Coronary artery (tissue), 2 donors: ENCODE measurements around the gene AGBL1.

Experiments
- DNase-seq: peaks from one replicate; pipeline ENCODE4 v3.0.0-alpha.2; 2017; ENCODE audit warnings: low spot score
- H3K27ac ChIP-seq, 2 donors: fragments of 200-600 bp; sonication (generic); one replicate each; pipeline ENCODE4 v1.5.1; 2016 to 2019
- H3K4me3 ChIP-seq: fragments of 200-600 bp; sonication (generic); 2 replicates; pipeline ENCODE4 v1.5.1; 2016; ENCODE audit warnings: mild to moderate bottlenecking, moderate library complexity
- TF ChIP-seq, protein P1 (sequence below): fragments of 200-600 bp; sonication (generic); IDR thresholded peaks from one replicate; pipeline ENCODE4 v1.5.1; 2019; ENCODE audit warnings: antibody characterized with exemption

Gene AGBL1

GRCh38 chr15:86256628-86257027 is 177.0 kb downstream of the AGBL1 start:
- no peak for DNase-seq
- Histone ChIP-seq H3K27ac (no peak overlapping the region), H3K4me3 (no peak overlapping the region)
- TF ChIP-seq, protein P1, sequence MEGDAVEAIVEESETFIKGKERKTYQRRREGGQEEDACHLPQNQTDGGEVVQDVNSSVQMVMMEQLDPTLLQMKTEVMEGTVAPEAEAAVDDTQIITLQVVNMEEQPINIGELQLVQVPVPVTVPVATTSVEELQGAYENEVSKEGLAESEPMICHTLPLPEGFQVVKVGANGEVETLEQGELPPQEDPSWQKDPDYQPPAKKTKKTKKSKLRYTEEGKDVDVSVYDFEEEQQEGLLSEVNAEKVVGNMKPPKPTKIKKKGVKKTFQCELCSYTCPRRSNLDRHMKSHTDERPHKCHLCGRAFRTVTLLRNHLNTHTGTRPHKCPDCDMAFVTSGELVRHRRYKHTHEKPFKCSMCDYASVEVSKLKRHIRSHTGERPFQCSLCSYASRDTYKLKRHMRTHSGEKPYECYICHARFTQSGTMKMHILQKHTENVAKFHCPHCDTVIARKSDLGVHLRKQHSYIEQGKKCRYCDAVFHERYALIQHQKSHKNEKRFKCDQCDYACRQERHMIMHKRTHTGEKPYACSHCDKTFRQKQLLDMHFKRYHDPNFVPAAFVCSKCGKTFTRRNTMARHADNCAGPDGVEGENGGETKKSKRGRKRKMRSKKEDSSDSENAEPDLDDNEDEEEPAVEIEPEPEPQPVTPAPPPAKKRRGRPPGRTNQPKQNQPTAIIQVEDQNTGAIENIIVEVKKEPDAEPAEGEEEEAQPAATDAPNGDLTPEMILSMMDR: no peak

DNA sequence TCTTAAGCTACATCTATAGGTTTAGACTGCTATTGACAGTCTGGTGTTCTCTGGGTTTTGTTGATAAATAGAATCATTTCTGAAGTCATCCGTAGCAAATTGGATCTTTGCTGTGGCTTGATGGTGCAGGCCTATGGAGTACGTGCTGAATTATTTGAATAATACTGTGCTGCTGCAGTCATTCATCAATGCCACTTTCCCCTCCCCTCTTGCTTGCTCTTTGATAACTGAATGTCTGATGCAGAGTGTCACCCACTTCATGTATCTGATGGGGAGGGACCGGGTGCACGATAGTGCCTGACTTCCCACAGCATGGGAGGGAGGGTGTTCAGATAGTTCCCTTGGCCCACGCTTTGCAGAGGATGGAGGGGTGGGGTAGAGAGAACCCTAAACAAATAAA is 179.9 kb downstream of the AGBL1 start:
- DNase-seq: no peak
- H3K27ac ChIP-seq: no peak overlapping the region
- H3K4me3 ChIP-seq: no peak overlapping the region
- TF ChIP-seq, protein P1: no peak

GRCh38 chr15:86263230-86263629 is 183.6 kb downstream of the AGBL1 start:
- no peak for DNase-seq
- Histone ChIP-seq H3K27ac (no peak overlapping the region), H3K4me3 (no peak overlapping the region)
- TF ChIP-seq, protein P1: no peak

DNA sequence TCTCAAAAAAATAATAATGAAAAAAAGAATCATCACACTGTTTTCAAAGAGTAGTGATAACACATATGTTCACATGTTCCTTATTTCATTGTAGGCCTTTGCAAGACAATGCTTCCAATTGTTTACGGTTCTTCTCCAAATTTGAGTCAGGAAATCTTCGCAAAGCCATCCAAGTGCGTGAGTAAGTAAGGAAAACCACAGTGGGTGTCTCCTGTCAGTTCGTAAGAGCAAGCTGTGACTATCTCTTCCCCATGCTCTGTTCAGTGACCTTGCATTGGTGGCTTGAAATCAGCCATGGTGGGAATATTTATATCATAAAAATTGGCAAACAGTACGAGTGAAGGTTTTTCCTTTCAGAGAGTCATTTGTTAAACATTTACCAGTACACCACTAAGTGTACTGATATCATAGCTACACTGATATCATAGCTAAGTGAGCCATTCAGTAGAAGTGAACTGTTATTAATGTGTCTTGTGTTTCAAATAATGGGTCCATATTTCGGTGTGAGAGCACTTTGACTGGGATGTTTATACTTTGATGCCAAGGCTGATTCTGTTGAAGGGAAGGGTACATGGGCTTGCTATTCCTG is 187.3 kb downstream of the AGBL1 start:
- TF ChIP-seq, protein P1: no peak
- Histone ChIP-seq H3K27ac (no peak overlapping the region), H3K4me3 (no peak overlapping the region)
- DNase-seq: no peak

DNA sequence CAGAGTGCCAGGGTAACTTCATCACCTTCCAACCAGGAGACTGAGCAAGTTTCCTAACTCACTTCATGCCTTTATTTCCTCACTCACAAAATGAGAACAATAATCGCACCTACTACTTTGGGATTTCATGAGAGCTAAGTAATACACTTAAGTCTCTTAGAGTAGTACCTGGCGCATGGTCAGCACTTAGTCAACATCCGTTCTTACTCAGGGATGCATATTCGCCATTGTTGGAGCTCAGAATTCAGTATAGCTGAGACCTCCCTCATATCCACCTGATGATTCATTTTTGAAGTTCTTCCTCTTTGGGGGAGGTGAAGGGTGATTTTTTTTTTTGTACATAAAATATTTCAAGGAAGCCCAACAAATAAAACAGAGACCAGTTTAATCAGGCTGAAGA is 188.2 kb downstream of the AGBL1 start:
- Histone ChIP-seq H3K27ac (no peak overlapping the region), H3K4me3 (no peak overlapping the region)
- DNase-seq: no peak
- TF ChIP-seq, protein P1: no peak

GRCh38 chr15:86268558-86268957 is 188.9 kb downstream of the AGBL1 start:
- Histone ChIP-seq H3K4me3 (no peak overlapping the region), H3K27ac (no peak overlapping the region)
- TF ChIP-seq, protein P1: no peak
- DNase-seq: no peak

GRCh38 chr15:86273309-86273708 is 193.6 kb downstream of the AGBL1 start:
- DNase-seq: no peak
- TF ChIP-seq, protein P1: no peak
- Histone ChIP-seq H3K27ac (no peak overlapping the region), H3K4me3 (no peak overlapping the region)
